GM18526 (cell line): ENCODE data around the gene GARS1.

Experiments
- POLR2A ChIP-seq: IDR thresholded peaks from 3 replicates; pipeline ENCODE4 v1.6.1; 2011; ENCODE audit not compliant: insufficient read length; ENCODE audit errors: extremely low read depth

GARS1 gene

GRCh38 chr7:30564243-30564892 lies 30.3 kb upstream of the GARS1 start:
- TF ChIP-seq POLR2A, result no peak

DNA sequence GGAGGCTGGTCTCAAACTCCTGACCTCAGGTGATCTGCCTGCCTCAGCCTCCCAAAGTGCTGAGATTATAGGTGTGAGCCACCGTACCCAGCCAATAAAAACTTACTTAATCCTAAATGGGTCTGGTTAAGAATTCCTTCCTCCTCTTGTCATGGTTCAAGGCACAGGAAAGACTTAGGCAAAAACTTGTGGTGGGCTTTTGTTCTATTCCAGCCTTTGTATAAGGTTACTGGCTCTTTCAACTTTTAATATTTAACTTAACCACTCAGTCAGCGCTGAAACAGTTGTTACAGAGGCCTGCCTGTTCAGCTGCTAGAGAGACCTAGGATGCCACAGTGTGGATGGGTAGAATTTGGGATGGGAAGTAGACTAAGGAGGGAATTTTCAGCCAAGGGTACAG lies 28.1 kb upstream of the GARS1 start:
- TF ChIP-seq POLR2A, result no peak

DNA sequence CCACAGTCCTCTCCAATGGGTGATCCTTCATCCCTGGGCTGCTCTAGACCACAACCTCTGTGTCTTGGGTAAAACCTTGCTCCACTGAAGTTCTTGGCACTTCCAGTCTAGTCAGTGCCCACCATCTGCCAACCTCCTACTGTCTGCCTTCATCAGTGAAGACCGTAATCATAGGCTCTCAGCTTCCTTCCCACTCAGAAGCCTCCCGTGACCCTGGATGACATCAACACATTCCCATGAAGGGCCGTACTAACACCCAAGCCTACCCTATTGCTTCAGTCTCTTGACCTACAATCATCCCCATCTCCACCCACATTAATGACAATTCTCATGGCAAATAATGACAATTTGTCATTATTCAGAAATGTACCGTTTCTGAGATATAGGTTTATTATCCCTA lies 27.6 kb upstream of the GARS1 start:
- TF ChIP-seq POLR2A, result no peak

DNA sequence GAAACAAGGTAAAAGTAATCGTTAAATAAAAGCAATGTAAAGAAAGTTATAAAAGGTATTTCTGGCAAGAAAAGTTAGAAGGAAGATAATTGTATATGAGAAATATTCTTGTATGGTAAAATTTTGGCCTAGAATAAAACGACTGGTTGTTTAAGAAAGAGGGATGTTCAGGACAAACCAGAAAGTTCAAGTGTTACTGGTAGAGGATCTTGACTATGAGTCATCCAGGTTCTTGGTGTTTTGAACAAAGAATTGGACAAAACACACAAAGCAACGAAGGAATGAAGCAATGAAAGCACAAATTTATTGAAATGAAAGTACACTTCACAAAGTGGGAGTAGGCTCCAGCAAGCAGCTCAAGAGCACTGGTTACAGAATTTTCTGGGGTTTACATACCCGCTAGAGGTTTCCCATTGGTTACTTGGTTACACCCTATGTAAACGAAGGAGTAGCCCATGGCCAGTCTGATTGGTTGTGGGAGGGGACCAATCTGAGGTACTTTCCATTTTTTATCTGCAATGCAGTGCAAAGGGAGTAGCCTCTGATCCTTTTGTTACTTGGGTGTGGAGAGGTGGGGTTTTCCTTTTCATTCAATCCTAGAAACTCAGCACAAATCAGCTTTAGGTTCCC lies 22.4 kb upstream of the GARS1 start:
- TF ChIP-seq POLR2A, result no peak

DNA sequence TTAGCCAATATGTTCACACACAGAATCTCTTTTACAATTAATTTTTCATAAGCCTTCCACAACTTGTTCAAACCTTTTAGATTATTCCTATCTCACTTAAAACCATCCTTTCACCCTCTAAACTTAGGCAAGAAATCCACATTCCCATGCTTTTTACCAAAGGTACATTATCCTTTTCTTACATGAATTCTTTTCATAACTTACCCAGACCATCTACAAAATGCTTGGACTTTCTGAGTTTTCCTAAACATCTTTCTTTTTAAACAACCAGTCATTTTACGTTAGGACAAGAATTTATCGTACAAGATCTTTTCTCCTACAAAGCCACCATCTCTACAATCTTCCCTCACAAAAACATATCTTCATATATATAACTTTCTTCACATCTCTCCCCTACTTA lies 18.8 kb upstream of the GARS1 start:
- no peak for TF ChIP-seq POLR2A

- TF ChIP-seq POLR2A, result no peak
These were observed 11.5 kb upstream of the GARS1 start for GRCh38 chr7:30583181-30583580.

DNA sequence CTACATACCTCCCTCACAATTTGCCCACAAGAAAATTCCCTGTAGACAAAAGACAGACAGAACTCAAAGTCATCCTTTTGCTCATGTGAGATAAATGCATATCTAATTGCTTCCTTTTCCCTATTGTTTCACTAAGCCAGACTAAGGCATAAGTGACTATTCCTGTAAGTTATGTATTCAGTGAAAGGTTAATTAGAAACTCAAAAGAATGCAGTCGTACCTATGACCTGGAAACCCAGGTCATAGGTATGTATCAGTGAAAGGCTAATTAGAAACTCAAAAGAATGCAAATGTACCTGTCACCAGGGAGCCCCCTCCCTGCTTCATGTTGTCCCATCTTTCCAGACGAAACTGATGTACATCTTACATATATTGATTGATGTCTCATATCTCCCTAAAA lies 10.3 kb upstream of the GARS1 start:
- no peak for TF ChIP-seq POLR2A

DNA sequence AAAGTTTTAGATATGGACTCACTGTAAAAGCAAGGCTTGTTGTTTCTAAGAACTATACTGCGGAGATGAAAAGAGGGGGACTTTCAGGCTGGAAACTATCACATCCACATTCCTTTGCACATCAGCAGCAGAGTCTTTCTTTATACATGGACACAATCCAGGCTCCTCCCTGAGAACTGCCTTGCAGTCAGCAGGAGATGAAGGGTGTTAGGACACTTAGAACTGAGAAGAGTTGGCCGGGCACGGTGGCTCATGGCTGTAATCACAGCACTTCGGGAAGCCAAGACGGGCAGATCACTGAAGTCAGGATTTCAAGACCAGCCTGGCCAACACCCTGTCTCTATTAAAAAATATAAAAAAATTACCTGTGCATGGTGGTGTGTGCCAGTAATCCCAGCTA lies 9.7 kb upstream of the GARS1 start:
- no peak for TF ChIP-seq POLR2A

DNA sequence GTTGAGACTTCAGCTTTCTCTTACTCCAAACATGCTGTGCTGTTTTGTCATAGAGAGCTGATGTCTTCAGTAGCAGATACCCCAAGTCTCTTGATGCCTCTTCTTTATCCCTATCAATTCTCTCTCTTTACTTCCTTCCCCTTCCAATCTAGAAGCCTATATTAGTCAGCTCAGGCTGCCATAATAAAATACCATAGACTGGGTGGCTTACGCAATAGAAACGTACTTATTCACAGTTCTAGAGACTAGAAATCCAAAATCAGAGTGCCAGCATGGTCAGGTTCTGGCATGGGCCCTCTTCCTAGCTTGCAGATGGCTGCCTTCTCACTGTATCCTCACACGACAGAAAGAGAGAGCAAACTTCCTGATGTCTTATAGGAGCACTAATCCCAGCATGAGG lies 9.0 kb upstream of the GARS1 start:
- no peak for TF ChIP-seq POLR2A

DNA sequence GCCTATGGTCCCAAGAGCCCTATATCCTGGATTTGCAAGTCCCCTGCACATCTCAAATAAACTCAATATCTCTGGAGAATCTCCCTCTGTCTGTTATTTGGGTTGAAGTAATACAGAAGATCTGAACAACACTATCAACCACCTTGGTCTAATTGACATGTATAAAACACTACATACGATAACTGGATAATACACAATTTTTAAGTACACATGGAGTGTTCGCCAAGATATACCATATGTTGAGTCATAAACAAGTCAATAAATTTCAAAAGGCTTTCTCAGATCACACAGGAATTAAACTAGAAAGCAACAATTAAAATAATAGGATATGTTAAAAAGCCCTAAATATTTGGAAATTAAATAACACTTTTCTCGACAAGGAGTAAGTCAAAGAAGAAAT lies 5.6 kb upstream of the GARS1 start:
- no peak for TF ChIP-seq POLR2A

GRCh38 chr7:30594048-30594539 lies 584 bp upstream of the GARS1 start:
- TF ChIP-seq POLR2A, result no peak

DNA sequence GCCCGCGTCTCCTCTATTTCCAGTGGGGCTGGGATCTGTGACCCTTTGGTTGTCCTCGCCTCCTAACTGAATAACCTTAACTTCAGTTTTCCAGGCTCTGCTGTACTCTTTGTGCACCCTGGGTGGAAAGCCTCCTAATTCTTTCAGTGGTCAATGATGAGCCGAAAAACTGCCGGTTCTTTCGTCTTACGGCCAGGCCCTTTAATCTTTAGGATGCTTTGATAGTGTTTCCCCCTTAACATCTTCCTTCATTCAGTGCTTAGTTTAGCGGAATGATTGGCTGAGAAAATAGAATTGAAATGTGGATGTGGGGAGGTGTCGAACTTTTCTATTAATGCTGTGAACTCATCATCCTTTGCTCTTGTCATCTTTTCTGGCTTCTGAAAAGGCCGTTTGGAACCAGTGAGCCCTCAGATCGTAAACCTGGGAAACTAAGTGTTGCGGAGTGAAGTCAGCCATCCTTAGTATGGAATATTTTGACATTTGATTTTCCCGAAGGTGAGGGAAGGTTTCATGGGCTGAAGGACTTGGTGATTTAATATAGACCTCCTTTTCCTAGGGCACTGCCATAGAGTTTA lies 847 bp downstream of the GARS1 start:
- TF ChIP-seq POLR2A, result no peak

GRCh38 chr7:30596014-30596641 lies 1.4 kb downstream of the GARS1 start:
- no peak for TF ChIP-seq POLR2A

GRCh38 chr7:30596721-30597120 lies 2.0 kb downstream of the GARS1 start:
- TF ChIP-seq POLR2A, result no peak

GRCh38 chr7:30598121-30598876 lies 3.6 kb downstream of the GARS1 start:
- TF ChIP-seq POLR2A, result no peak

GRCh38 chr7:30604901-30605300 lies 10.2 kb downstream of the GARS1 start:
- no peak for TF ChIP-seq POLR2A

GRCh38 chr7:30605832-30606231 lies 11.2 kb downstream of the GARS1 start:
- TF ChIP-seq POLR2A, result no peak
